Right cardiac atrium (tissue), 5 donors: ENCODE results near the gene GABRD. TPM values are rescaled to one million over a fixed set of nuclear protein-coding genes. Genes with fewer than 3 reads are reported as not detected.
A peak's percentile ranks its signal among the peaks of the same experiment; 100 is the strongest.

Source experiments
- ATAC-seq, 2 donors: fragments of 200-7000 bp; cut with Tn5 transposase; one replicate each; pipeline versions ENCODE4 v1.8.0 to v1.9.1; 2020; ENCODE audit warnings: moderate library complexity in 2 of 2, mild to moderate bottlenecking in 1 of 2
- DNase-seq, 3 donors: peaks; one replicate each; pipeline ENCODE4 v3.0.0-alpha.2; 2020
- H3K27ac ChIP-seq: one replicate; pipeline ENCODE4 v1.5.1; 2013; ENCODE audit warnings: mild to moderate bottlenecking, low read length, control low read depth, moderate library complexity
- H3K27me3 ChIP-seq: one replicate; pipeline ENCODE4 v1.6.1; 2013; ENCODE audit not compliant: control insufficient read depth, insufficient read depth
- H3K4me1 ChIP-seq: one replicate; pipeline ENCODE4 v1.6.1; 2013; ENCODE audit warnings: low read length; ENCODE audit not compliant: control insufficient read depth, insufficient read depth
- H3K4me3 ChIP-seq: one replicate; pipeline ENCODE4 v1.5.1; 2013; ENCODE audit warnings: low read length, control low read depth
- H3K9me3 ChIP-seq: one replicate; pipeline ENCODE4 v1.6.1; 2013; ENCODE audit warnings: low read length; ENCODE audit not compliant: control insufficient read depth
- WGBS: extraction: QIAGEN DNeasy Blood & Tissue Kit; methylation state at CpG from one replicate; pipeline ENCODE4 v1.1.7; 2013; 5-methylcytosine and 5-hydroxymethylcytosine counted together
- intact Hi-C, 4 donors: fragments of 100-400 bp; cut with DNase I; formaldehyde crosslinking; loops; one replicate each; pipeline versions ENCODE4 v1.11.0 to v1.14.0; 2022 to 2023
- polyA plus RNA-seq: library from polyadenylated mRNA; stranded (reverse); fragments of 200-250 nt; gene quantifications from one replicate; pipeline ENCODE4 v1.2.3, GENCODE V29; 2013
- total RNA-seq, 4 donors: library from RNA; stranded (reverse); fragmentation: NEBNext Ultra II Directional; extraction: Animal tissue kit (Norgen Biotek cat#: 25700); gene quantifications; one replicate each; pipeline ENCODE4 v1.2.1, GENCODE V29; 2021
- donor health status: healthy with polysubstance abuse.
- donor health status: DM: no; HTN: yes; CAD: no.
- donor health status: DM: no; HTN: no; CAD: no.
- donor health status: DM: no; HTN: yes; CAD: no; lungs with severe emphysema.
- donor health status: DM: yes; HTN: yes; CAD: no.

Gene GABRD
- total and polyA plus RNA-seq, 5 donors, result 0.26 to 0.85 (median 0.46) TPM; not detected in 1

DNA sequence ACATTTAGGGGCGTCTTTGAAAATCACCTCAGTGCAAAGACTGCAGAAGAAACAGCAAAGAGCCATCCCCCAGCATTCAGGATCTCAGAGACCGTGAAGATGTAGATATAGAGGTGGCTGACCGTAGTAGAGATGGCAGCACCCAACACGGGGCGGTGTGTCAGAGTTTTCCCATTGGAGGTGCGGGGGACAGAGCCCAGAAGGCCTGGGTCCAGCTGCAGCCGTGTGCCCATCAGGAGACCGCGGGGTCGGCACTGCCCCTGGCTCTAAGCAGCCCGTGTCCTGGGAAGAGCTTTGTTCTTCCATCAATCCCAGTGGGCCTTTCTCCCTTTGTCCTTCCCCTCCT lies 1.1 kb downstream of the GABRD start:
- 80% methylated on average over 11 of the region's 11 CpGs for WGBS

DNA sequence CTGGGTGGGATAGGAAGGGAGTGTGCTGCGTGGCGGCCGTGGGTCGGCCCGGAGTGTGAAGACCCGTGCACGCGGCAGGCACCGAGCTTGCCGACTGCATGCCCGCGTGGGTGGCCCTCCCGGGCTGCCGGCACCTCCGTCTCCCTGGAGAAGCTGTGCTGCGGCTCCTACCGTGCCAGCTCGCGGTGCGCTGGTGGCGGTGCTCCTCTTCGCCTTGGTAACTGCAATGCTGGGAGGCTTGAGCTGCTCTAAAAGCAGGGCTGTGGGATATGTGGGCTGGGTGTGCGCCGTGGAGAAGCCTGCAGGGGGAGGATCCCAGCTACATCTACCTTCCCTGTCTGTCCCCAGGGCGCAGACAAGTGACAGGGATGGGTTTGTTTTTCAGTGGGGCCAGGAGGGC lies 2.4 kb downstream of the GABRD start:
- H3K27ac ChIP-seq, result no peak overlapping the region
- no peaks in the 10 kb centered on the region for H3K27me3 ChIP-seq
- intact Hi-C loops, result no loop called here
- H3K4me3 ChIP-seq, result no peak overlapping the region
- no peaks in the 10 kb centered on the region for H3K4me1 ChIP-seq
- WGBS, result 90% methylated on average over 25 of the region's 25 CpGs
- ATAC-seq, result no peak
- H3K9me3 ChIP-seq, result no peaks in the 10 kb centered on the region
- DNase-seq, result no peak

More for the DNA sequence above, 1.1 kb downstream of the GABRD start:
- intact Hi-C loops, result no loop called here
- no peak for DNase-seq
- Histone ChIP-seq H3K9me3 (no peaks in the 10 kb centered on the region), H3K27me3 (no peaks in the 10 kb centered on the region), H3K4me1 (no peaks in the 10 kb centered on the region), H3K4me3 (no peak overlapping the region), H3K27ac (no peak overlapping the region)
- no peak for ATAC-seq

DNA sequence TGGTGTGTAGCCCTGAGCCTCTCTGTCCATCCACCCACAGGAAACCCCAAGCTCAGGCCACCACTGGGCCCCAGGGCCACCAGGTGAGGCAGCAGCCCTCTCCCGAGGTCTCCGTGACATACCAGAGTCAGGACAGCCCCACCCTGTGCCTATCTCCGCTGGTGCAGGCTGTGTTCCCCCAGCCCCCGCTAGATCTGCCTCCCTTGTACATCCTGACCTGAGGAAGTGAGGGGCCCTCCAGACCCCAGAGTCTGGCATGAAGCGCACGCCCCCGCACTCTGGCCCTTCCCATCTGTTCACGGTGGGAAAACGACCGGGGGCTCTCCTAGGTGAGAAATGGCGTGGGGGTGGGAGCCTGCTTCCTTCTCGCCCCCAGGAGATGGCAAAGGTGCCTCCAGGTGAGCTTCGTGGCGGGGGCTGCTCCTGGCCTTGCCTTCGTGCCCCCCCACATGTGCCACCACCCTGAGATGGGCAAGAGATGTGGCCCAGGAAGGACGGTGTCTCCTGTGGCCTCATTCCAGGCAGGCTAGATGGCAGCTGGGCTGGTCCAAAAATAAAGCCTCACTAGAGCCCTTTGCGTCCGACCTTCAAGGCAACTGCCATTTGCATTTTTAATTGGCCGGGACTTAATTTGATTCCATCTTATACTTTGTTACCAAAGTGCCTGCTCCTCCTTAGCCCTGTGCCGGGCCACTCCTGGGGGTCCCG lies 3.1 kb downstream of the GABRD start:
- 72% methylated on average over 21 of the region's 21 CpGs for WGBS
- H3K27me3 ChIP-seq, result no peaks in the 10 kb centered on the region
- intact Hi-C loops, result no loop called here

DNA sequence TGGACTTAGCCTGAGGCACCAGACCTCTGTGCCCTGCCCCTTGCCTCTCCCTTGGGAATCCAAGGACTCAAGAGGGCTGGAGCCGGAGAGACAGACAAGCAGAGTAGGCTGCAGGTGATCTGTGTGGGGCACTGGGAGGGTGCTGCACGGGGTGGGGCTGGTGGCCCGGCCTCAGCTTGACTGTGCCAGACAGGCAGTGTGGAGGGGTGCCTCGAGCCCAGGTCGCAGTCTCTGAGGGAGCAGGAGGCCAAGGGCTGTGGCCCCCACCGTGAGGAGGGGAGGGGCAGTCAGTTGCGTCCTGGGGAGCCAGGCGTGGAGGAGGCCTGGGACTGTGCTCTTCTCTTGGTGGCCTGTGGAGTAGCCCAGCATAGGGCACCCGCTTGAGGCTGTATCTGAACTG lies 4.0 kb downstream of the GABRD start:
- Histone ChIP-seq H3K27ac (no peak overlapping the region), H3K4me1 (no peaks in the 10 kb centered on the region), H3K9me3 (no peaks in the 10 kb centered on the region), H3K4me3 (no peak overlapping the region), H3K27me3 (no peaks in the 10 kb centered on the region)
- intact Hi-C loops, result no loop called here
- 88% methylated on average over 9 of the region's 9 CpGs for WGBS
- ATAC-seq, result no peak
- no peak for DNase-seq

More for the DNA sequence above, 3.1 kb downstream of the GABRD start:
- no peaks in the 10 kb centered on the region for H3K4me1 ChIP-seq
- ATAC-seq, result no peak
- no peaks in the 10 kb centered on the region for H3K9me3 ChIP-seq
- H3K27ac ChIP-seq, result no peak overlapping the region
- no peak overlapping the region for H3K4me3 ChIP-seq
- no peak for DNase-seq

DNA sequence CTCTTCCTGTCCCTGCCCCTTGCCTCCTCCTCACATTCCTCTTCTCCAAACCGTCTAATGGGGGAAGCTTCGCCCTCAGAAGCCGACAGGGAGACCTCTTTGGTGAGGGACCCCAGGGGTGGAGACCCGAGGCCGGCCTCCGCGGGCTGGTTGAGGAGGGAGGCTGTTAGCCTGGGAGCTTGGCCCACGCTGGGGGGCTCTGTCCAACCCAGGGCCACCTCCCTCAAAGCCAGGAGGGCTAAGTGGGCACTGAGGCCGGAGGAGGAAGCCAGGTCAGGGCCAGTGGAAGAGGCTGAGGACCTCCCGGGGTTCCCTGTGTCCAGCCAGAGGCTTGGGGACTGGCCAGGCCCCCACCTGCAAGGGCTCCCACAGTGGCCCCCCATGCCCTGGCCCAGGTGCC lies 5.3 kb downstream of the GABRD start:
- Histone ChIP-seq H3K9me3 (no peaks in the 10 kb centered on the region), H3K4me3 (no peak overlapping the region), H3K27me3 (no peaks in the 10 kb centered on the region), H3K27ac (no peak overlapping the region), H3K4me1 (no peaks in the 10 kb centered on the region)
- WGBS, result 87% methylated on average over 10 of the region's 10 CpGs
- intact Hi-C loops, result no loop called here
- DNase-seq, result no peak
- no peak for ATAC-seq

DNA sequence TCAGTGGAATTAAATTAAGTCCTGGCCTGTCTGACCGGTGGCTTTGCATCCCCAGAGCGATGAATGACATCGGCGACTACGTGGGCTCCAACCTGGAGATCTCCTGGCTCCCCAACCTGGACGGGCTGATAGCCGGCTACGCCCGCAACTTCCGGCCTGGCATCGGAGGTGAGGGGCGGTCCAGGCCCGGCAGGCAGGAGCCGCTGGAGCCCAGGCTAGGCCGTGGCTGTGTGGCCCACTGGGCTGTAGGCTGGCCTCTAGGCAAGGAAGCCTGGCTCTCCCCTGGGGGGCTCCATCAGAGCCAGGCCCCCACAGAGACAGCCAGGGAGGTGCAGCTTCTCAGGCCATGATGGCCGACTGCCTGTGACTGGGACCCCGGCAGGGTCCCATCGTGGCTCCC lies 5.7 kb downstream of the GABRD start:
- Histone ChIP-seq H3K4me1 (no peaks in the 10 kb centered on the region), H3K9me3 (no peaks in the 10 kb centered on the region), H3K4me3 (no peak overlapping the region), H3K27me3 (no peaks in the 10 kb centered on the region), H3K27ac (no peak overlapping the region)
- intact Hi-C loops, result no loop called here
- 91% methylated on average over 18 of the region's 18 CpGs for whole genome bisulfite sequencing
- ATAC-seq, result peak in 1 of 2 donors; percentile 3
- no peak for DNase-seq

DNA sequence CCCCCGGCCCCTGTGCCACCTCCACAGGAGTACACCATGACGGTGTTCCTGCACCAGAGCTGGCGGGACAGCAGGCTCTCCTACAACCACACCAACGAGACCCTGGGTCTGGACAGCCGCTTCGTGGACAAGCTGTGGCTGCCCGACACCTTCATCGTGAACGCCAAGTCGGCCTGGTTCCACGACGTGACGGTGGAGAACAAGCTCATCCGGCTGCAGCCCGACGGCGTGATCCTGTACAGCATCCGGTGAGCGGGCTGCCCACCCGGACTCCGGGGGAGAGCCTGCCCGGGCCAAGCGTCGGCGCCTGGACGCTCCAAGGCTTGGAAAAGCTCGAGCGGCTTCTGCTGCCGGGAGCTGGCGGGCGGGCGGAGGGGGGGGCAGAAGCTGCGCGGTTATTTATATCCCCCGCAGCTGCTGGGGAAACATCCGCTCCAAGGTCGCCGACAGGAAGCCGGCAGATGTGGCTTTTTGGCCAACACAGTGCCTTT lies 6.4 kb downstream of the GABRD start:
- no peaks in the 10 kb centered on the region for H3K9me3 ChIP-seq
- 44% methylated on average over 39 of the region's 39 CpGs for WGBS
- intact Hi-C loops, result no loop called here
- H3K4me3 ChIP-seq, result no peak overlapping the region
- ATAC-seq, result peak; percentile 8 to 50
- H3K27me3 ChIP-seq, result no peaks in the 10 kb centered on the region
- no peak overlapping the region for H3K27ac ChIP-seq
- peak in 1 of 3 donors; percentile 71 for DNase-seq
- H3K4me1 ChIP-seq, result no peaks in the 10 kb centered on the region

DNA sequence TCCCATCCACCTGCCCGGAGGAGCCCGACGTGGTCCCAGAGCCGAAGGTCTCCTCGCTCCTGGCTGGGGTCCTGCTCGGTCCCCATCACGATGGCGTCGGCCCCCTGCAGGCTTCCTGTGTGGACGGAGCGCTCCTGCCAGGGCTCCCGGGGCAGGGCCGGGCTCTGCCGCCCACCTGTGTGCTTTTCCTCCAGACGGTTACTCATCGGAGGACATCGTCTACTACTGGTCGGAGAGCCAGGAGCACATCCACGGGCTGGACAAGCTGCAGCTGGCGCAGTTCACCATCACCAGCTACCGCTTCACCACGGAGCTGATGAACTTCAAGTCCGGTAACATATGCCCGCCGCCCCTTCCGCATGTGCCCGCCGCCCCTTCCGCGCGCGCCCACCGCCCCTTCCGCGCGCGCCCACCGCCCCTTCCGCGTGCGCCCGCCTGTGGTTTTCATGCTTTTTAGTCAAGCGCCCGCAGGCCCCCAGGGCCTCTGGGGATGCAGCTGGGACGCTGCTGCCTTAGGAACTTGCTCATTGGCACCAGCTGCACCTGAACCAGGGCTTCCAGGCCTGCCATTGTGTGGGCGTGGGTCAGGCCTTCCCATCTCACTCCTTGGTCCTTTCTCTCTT lies 8.9 kb downstream of the GABRD start:
- WGBS, result 88% methylated on average over 46 of the region's 46 CpGs

DNA sequence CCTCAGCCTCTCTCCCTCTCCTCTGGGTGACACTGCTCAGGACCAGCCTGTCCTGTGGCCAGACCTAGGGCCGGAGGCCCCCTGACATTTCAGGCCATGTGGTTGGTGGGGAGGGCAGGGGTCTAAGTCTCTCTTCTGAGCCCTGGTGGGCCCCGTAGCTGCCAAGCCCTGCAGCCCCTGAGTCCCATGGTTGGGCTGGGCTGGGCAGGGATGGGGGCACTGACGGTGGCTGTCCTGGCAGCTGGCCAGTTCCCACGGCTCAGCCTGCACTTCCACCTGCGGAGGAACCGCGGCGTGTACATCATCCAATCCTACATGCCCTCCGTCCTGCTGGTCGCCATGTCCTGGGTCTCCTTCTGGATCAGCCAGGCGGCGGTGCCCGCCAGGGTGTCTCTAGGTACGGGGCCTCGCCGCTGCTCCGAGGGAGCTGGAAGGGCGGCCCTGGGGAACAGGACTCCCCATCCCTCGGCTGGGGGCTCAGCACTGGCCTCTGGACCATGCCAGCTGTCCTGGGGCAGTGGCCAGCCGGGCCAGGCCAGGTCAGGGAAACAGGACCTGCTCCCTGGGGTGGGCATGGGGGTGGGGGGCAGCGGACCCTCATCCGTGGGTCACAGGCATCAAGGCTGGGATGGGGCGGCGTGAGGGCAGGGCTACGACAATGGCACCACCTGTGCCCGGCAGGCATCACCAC lies 9.9 kb downstream of the GABRD start:
- no peaks in the 10 kb centered on the region for H3K27me3 ChIP-seq
- 86% methylated on average over 26 of the region's 26 CpGs for WGBS
- intact Hi-C loops, result no loop called here

More for the DNA sequence above, 8.9 kb downstream of the GABRD start:
- ATAC-seq, result no peak
- Histone ChIP-seq H3K4me1 (no peaks in the 10 kb centered on the region), H3K27me3 (no peaks in the 10 kb centered on the region), H3K27ac (no peak overlapping the region), H3K4me3 (no peak overlapping the region), H3K9me3 (no peaks in the 10 kb centered on the region)
- intact Hi-C loops, result no loop called here
- DNase-seq, result peak in 1 of 3 donors; percentile 44

DNA sequence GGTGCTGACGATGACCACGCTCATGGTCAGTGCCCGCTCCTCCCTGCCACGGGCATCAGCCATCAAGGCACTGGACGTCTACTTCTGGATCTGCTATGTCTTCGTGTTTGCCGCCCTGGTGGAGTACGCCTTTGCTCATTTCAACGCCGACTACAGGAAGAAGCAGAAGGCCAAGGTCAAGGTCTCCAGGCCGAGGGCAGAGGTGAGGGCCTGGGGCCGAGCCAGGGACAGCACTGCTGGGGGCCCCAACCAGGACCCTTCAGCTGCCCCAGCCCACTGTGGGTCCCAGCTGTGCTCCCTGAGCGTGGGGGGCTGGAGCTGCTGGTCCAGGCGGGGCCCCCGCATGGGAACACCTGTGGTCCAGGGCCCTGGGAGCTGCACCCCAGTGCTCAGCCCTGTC lies 10.4 kb downstream of the GABRD start:
- H3K4me1 ChIP-seq, result no peaks in the 10 kb centered on the region
- ATAC-seq (no peak), DNase-seq (no peak)
- H3K9me3 ChIP-seq, result no peaks in the 10 kb centered on the region
- intact Hi-C loops, result no loop called here
- H3K27ac ChIP-seq, result no peak overlapping the region
- no peak overlapping the region for H3K4me3 ChIP-seq
- no peaks in the 10 kb centered on the region for H3K27me3 ChIP-seq
- 90% methylated on average over 15 of the region's 15 CpGs for WGBS

More for the DNA sequence above, 9.9 kb downstream of the GABRD start:
- no peak overlapping the region for H3K4me3 ChIP-seq
- H3K4me1 ChIP-seq, result no peaks in the 10 kb centered on the region
- H3K9me3 ChIP-seq, result no peaks in the 10 kb centered on the region
- DNase-seq (no peak), ATAC-seq (no peak)
- H3K27ac ChIP-seq, result no peak overlapping the region
